HEK293 (cell line): ENCODE measurements around the gene TNFSF4.

Experiments
- CTCF ChIA-PET: fragments of 350-600 bp; formaldehyde crosslinking; extraction: SDS; loops from one replicate; lab custom pipeline; 2021; ENCODE audit warnings: antibody characterized with exemption; lab: Yijun Ruan, JAX
- POLR2A ChIA-PET: fragments of 300-600 bp; formaldehyde crosslinking; extraction: SDS; loops from one replicate; lab custom pipeline; 2020; ENCODE audit warnings: antibody characterized with exemption, inconsistent platforms; lab: Yijun Ruan, JAX
- H3K27ac ChIP-seq: fragments of 200-500 bp; sonication (Bioruptor generic); 2 replicates; pipeline ENCODE4 v1.5.1; 2014; ENCODE audit warnings: low read depth, low read length, control low read depth, inconsistent platforms; ENCODE audit errors: extremely low read depth
- H3K36me3 ChIP-seq, 2 experiments: fragments of 200-500 bp in 1 of 2; sonication (Bioruptor generic) in 1 of 2; 1 replicate in 1 of 2; 2 replicates in 1 of 2; pipeline ENCODE4 v1.5.1; 2014 to 2017; ENCODE audit warnings: inconsistent platforms in 2 of 2, low read length in 2 of 2; ENCODE audit not compliant: control insufficient read depth in 2 of 2, insufficient read depth in 1 of 2
- H3K4me1 ChIP-seq: fragments of 200-500 bp; sonication (Bioruptor generic); 2 replicates; pipeline ENCODE4 v1.5.1; 2014; ENCODE audit warnings: mild to moderate bottlenecking, low read length, inconsistent platforms; ENCODE audit not compliant: control insufficient read depth, insufficient read depth
- H3K4me3 ChIP-seq: 2 replicates; pipeline ENCODE4 v1.5.1; 2011; ENCODE audit warnings: low read depth, mild to moderate bottlenecking, control low read depth, low read length, moderate library complexity
- H3K9me3 ChIP-seq: fragments of 200-500 bp; sonication (Bioruptor generic); 2 replicates; pipeline ENCODE4 v1.5.1; 2014; ENCODE audit warnings: low read depth, low read length, inconsistent platforms; ENCODE audit not compliant: control insufficient read depth, insufficient read depth
- AEBP2 ChIP-seq: fragments of 450-650 bp; formaldehyde crosslinking; IDR thresholded peaks from 2 replicates; pipeline ENCODE4 v1.5.1; 2016; ENCODE audit warnings: missing biosample characterization, missing genetic modification characterization, borderline replicate concordance
- KLF16 ChIP-seq: fragments of 450-650 bp; formaldehyde crosslinking; IDR thresholded peaks from 2 replicates; pipeline ENCODE4 v1.5.1; 2017; ENCODE audit warnings: missing biosample characterization, missing genetic modification characterization
- ZBTB17 ChIP-seq: fragments of 450-650 bp; formaldehyde crosslinking; IDR thresholded peaks from 2 replicates; pipeline ENCODE4 v1.5.1; 2016; ENCODE audit warnings: missing biosample characterization, missing genetic modification characterization
- ZBTB20 ChIP-seq: fragments of 450-650 bp; formaldehyde crosslinking; IDR thresholded peaks from 2 replicates; pipeline ENCODE4 v1.5.1; 2016; ENCODE audit warnings: missing biosample characterization, missing genetic modification characterization
- ZBTB21 ChIP-seq: fragments of 450-650 bp; formaldehyde crosslinking; IDR thresholded peaks from 2 replicates; pipeline ENCODE4 v1.5.1; 2017; ENCODE audit warnings: missing biosample characterization, missing genetic modification characterization
- ZFHX2 ChIP-seq: fragments of 450-650 bp; formaldehyde crosslinking; conservative IDR thresholded peaks from 2 replicates; pipeline ENCODE4 v1.5.1; 2016; ENCODE audit warnings: missing biosample characterization, missing genetic modification characterization
- ZNF112 ChIP-seq: fragments of 450-650 bp; formaldehyde crosslinking; IDR thresholded peaks from 2 replicates; pipeline ENCODE4 v1.5.0; 2017; ENCODE audit warnings: missing biosample characterization, missing genetic modification characterization
- ZNF121 ChIP-seq: fragments of 450-650 bp; formaldehyde crosslinking; IDR thresholded peaks from 2 replicates; pipeline ENCODE4 v1.5.1; 2016; ENCODE audit warnings: missing biosample characterization, missing genetic modification characterization
- ZNF292 ChIP-seq: fragments of 450-650 bp; formaldehyde crosslinking; IDR thresholded peaks from 2 replicates; pipeline ENCODE4 v1.5.1; 2016; ENCODE audit warnings: low read depth, missing biosample characterization, missing genetic modification characterization, borderline replicate concordance
- ZNF398 ChIP-seq: fragments of 450-650 bp; formaldehyde crosslinking; IDR thresholded peaks from 2 replicates; pipeline ENCODE4 v1.5.1; 2017; ENCODE audit warnings: missing biosample characterization, missing genetic modification characterization
- ZNF548 ChIP-seq: fragments of 450-650 bp; formaldehyde crosslinking; IDR thresholded peaks from 2 replicates; pipeline ENCODE4 v1.5.1; 2016; ENCODE audit warnings: missing biosample characterization, missing genetic modification characterization
- ZNF558 ChIP-seq: fragments of 450-650 bp; formaldehyde crosslinking; IDR thresholded peaks from 2 replicates; pipeline ENCODE4 v1.5.1; 2016; ENCODE audit warnings: missing biosample characterization, missing genetic modification characterization
- ZNF560 ChIP-seq: fragments of 450-650 bp; formaldehyde crosslinking; IDR thresholded peaks from 2 replicates; pipeline ENCODE4 v1.5.1; 2017; ENCODE audit warnings: missing biosample characterization, missing genetic modification characterization, borderline replicate concordance
- ZNF596 ChIP-seq: fragments of 450-650 bp; IDR thresholded peaks from 2 replicates; pipeline ENCODE4 v1.5.0; 2018; ENCODE audit warnings: missing biosample characterization, mild to moderate bottlenecking, missing genetic modification characterization, moderate library complexity
- ZNF654 ChIP-seq: fragments of 450-650 bp; formaldehyde crosslinking; IDR thresholded peaks from 2 replicates; pipeline ENCODE4 v1.5.1; 2016; ENCODE audit warnings: low read depth, missing biosample characterization, missing genetic modification characterization
- ZNF747 ChIP-seq: fragments of 450-650 bp; formaldehyde crosslinking; IDR thresholded peaks from 2 replicates; pipeline ENCODE4 v1.5.1; 2016; ENCODE audit warnings: missing biosample characterization, missing genetic modification characterization
- TF ChIP-seq, protein P1 (sequence below): fragments of 450-650 bp; formaldehyde crosslinking; IDR thresholded peaks from 2 replicates; pipeline ENCODE4 v1.5.1; 2016; ENCODE audit warnings: missing biosample characterization, missing genetic modification characterization
- TF ChIP-seq, protein P2 (sequence below): fragments of 450-650 bp; formaldehyde crosslinking; IDR thresholded peaks from 2 replicates; pipeline ENCODE4 v1.5.1; 2016; ENCODE audit warnings: missing biosample characterization, missing genetic modification characterization
- TF ChIP-seq, protein P3 (sequence below): fragments of 450-650 bp; formaldehyde crosslinking; optimal IDR thresholded peaks from 2 replicates; pipeline ENCODE3; 2016; ENCODE audit warnings: missing biosample characterization, mild to moderate bottlenecking, missing genetic modification characterization

Gene TNFSF4

DNA sequence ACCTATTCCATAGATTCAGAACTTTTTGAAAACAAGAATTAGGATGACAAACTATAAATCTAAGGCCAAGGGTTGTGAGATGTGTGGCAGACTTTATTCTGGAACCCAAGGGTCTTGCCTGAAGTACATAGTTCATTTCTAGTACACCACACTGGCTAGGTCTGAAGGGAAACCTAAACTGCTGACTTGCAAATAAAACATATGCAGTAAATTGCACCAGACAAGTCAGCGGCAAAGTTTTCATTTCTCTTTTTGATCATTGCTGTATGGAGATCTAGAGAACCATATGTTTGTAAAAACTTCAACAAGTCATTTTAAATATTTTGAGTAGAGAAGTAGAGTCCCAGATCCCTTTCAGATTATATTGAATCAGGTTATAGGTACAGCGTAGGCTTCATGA lies 43.9 kb downstream of the TNFSF4 start (continued):
- TF ChIP-seq, protein P1, sequence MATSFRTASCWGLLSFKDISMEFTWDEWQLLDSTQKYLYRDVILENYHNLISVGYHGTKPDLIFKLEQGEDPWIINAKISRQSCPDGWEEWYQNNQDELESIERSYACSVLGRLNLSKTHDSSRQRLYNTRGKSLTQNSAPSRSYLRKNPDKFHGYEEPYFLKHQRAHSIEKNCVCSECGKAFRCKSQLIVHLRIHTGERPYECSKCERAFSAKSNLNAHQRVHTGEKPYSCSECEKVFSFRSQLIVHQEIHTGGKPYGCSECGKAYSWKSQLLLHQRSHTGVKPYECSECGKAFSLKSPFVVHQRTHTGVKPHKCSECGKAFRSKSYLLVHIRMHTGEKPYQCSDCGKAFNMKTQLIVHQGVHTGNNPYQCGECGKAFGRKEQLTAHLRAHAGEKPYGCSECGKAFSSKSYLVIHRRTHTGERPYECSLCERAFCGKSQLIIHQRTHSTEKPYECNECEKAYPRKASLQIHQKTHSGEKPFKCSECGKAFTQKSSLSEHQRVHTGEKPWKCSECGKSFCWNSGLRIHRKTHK (tag by site-specific recombination), result no peak
- TF ChIP-seq KLF16 (no peak), ZNF558 (tag by site-specific recombination) (no peak)

GRCh38 chr1:173162601-173163000 lies 44.5 kb downstream of the TNFSF4 start:
- H3K4me3 ChIP-seq, result no peak overlapping the region
- no peaks in the 10 kb centered on the region for H3K36me3 ChIP-seq
- TF ChIP-seq ZNF112 (no peak), ZBTB20 (tag by site-specific recombination) (no peak), AEBP2 (tag by site-specific recombination) (no peak), ZBTB21 (tag by site-specific recombination) (no peak), ZNF548 (no peak), ZNF560 (tag by site-specific recombination) (no peak), ZBTB17 (tag by site-specific recombination) (no peak), ZFHX2 (no peak), ZNF596 (tag by site-specific recombination) (no peak), ZNF121 (no peak), ZNF398 (tag by site-specific recombination) (no peak), ZNF292 (tag by site-specific recombination) (no peak), ZNF747 (tag by site-specific recombination) (no peak), ZNF654 (tag by site-specific recombination) (no peak)
- TF ChIP-seq, protein P2, sequence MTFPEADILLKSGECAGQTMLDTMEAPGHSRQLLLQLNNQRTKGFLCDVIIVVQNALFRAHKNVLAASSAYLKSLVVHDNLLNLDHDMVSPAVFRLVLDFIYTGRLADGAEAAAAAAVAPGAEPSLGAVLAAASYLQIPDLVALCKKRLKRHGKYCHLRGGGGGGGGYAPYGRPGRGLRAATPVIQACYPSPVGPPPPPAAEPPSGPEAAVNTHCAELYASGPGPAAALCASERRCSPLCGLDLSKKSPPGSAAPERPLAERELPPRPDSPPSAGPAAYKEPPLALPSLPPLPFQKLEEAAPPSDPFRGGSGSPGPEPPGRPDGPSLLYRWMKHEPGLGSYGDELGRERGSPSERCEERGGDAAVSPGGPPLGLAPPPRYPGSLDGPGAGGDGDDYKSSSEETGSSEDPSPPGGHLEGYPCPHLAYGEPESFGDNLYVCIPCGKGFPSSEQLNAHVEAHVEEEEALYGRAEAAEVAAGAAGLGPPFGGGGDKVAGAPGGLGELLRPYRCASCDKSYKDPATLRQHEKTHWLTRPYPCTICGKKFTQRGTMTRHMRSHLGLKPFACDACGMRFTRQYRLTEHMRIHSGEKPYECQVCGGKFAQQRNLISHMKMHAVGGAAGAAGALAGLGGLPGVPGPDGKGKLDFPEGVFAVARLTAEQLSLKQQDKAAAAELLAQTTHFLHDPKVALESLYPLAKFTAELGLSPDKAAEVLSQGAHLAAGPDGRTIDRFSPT (tag by site-specific recombination), result no peak
- TF ChIP-seq, protein P3, sequence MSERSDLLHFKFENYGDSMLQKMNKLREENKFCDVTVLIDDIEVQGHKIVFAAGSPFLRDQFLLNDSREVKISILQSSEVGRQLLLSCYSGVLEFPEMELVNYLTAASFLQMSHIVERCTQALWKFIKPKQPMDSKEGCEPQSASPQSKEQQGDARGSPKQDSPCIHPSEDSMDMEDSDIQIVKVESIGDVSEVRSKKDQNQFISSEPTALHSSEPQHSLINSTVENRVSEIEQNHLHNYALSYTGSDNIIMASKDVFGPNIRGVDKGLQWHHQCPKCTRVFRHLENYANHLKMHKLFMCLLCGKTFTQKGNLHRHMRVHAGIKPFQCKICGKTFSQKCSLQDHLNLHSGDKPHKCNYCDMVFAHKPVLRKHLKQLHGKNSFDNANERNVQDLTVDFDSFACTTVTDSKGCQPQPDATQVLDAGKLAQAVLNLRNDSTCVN (tag by site-specific recombination), result no peak
- ChIA-PET CTCF (interaction anchor here (1.0 kb wide), 1 partner anchor 37 kb away, joined by 3 read pairs; no protein-coding TSS in a partner anchor), POLR2A (no interaction called here)
- H3K4me1 ChIP-seq, result no peaks in the 10 kb centered on the region
- no peaks in the 10 kb centered on the region for H3K9me3 ChIP-seq
- H3K27ac ChIP-seq, result no peak overlapping the region
